Embryonic facial prominence (tissue), 1 donor: ENCODE results near the gene TRIM50.
"Not testable (repeated sequence)": the region's sequence is repeated elsewhere in the genome, so short reads cannot be mapped to it uniquely, and the experiment has no call there.

Experiments used
- DNase-seq: peaks from one replicate; pipeline ENCODE4 v3.0.0-alpha.2; 2016; ENCODE audit errors: extremely low spot score

TRIM50 gene

GRCh38 chr7:73327922-73328321 lies at the start of gene TRIM50, which contains the start of gene FKBP6:
TRIM50 (minus strand) TSS chr7:73328082; CDS start chr7:73324787, 3,295 bp downstream.
FKBP6 (plus strand) TSS chr7:73328161; CDS start chr7:73328429, 268 bp downstream.
- not testable (repeated sequence) for DNase-seq

GRCh38 chr7:73376671-73377412 lies 49.0 kb upstream of the TRIM50 start:
- DNase-seq, result no peak

- DNase-seq, result not testable (repeated sequence)
Measured at GRCh38 chr7:73376262-73376661, 48.4 kb upstream of the TRIM50 start.

- no peak for DNase-seq
Measured at GRCh38 chr7:73373741-73374140, 45.9 kb upstream of the TRIM50 start.

- DNase-seq, result no peak
Measured at GRCh38 chr7:73369622-73370021, 41.7 kb upstream of the TRIM50 start.

GRCh38 chr7:73369009-73369408 lies 41.1 kb upstream of the TRIM50 start:
- DNase-seq, result no peak

GRCh38 chr7:73366990-73367389 lies 39.1 kb upstream of the TRIM50 start:
- no peak for DNase-seq

- no peak for DNase-seq
Measured at GRCh38 chr7:73366127-73366526, 38.2 kb upstream of the TRIM50 start.

GRCh38 chr7:73364006-73364728 lies 36.3 kb upstream of the TRIM50 start:
- no peak for DNase-seq

- no peak for DNase-seq
Measured at GRCh38 chr7:73363225-73364005, 35.5 kb upstream of the TRIM50 start.

GRCh38 chr7:73360590-73360989 lies 32.7 kb upstream of the TRIM50 start:
- not testable (repeated sequence) for DNase-seq

- no peak for DNase-seq
Measured at GRCh38 chr7:73359746-73360375, 32.0 kb upstream of the TRIM50 start.

GRCh38 chr7:73359306-73359705 lies 31.4 kb upstream of the TRIM50 start:
- DNase-seq, result no peak

GRCh38 chr7:73358590-73359275 lies 30.9 kb upstream of the TRIM50 start:
- DNase-seq, result no peak

GRCh38 chr7:73356159-73356558 lies 28.3 kb upstream of the TRIM50 start:
- no peak for DNase-seq

- DNase-seq, result no peak
Measured at GRCh38 chr7:73354821-73355220, 26.9 kb upstream of the TRIM50 start.

GRCh38 chr7:73354196-73354595 lies 26.3 kb upstream of the TRIM50 start:
- no peak for DNase-seq

GRCh38 chr7:73353243-73353642 lies 25.4 kb upstream of the TRIM50 start:
- DNase-seq, result no peak

GRCh38 chr7:73352784-73353183 lies 24.9 kb upstream of the TRIM50 start:
- DNase-seq, result no peak

GRCh38 chr7:73351447-73352167 lies 23.7 kb upstream of the TRIM50 start:
- no peak for DNase-seq
